CD14-positive monocyte (primary cell): Measurements from ENCODE around the gene GRIA1. TPM values are rescaled to one million over a fixed set of nuclear protein-coding genes. Genes with fewer than 3 reads are reported as not detected.

Experiments used
- DNase-seq, 3 donors: peaks; one replicate each; pipeline ENCODE4 v3.0.0-alpha.2; 2011 to 2022
- H2AFZ ChIP-seq: 2 replicates; pipeline ENCODE4 v1.6.0; 2012; ENCODE audit warnings: mild to moderate bottlenecking, low read depth, low read length, inconsistent platforms; ENCODE audit not compliant: insufficient read depth, poor library complexity, severe bottlenecking
- H3K27ac ChIP-seq, 2 donors: 1 replicate in 1 of 2; 2 replicates in 1 of 2; pipeline ENCODE4 v1.5.1; 2012 to 2013; ENCODE audit warnings: low read length in 2 of 2, control low read depth in 1 of 2, inconsistent platforms in 1 of 2, low read depth in 1 of 2, mild to moderate bottlenecking in 1 of 2
- H3K27me3 ChIP-seq, 2 donors: one replicate each; pipeline versions ENCODE4 v1.6.0 to v1.6.1; 2011 to 2013; ENCODE audit warnings: low read length in 2 of 2; ENCODE audit not compliant: control insufficient read depth in 2 of 2, insufficient read depth in 2 of 2
- H3K36me3 ChIP-seq, 2 donors: replicated peaks in 1 of 2; 1 replicate in 1 of 2; 2 replicates in 1 of 2; pipeline versions ENCODE4 v1.5.1 to v1.6.1; 2012 to 2013; ENCODE audit warnings: low read length in 2 of 2, control low read depth in 1 of 2, inconsistent platforms in 1 of 2, mild to moderate bottlenecking in 1 of 2; ENCODE audit not compliant: insufficient read depth in 2 of 2, control insufficient read depth in 1 of 2
- H3K4me1 ChIP-seq, 2 donors: 1 replicate in 1 of 2; 2 replicates in 1 of 2; pipeline versions ENCODE4 v1.5.1 to v1.6.1; 2012 to 2013; ENCODE audit warnings: low read length in 2 of 2, control low read depth in 1 of 2, inconsistent platforms in 1 of 2, mild to moderate bottlenecking in 1 of 2, moderate library complexity in 1 of 2; ENCODE audit not compliant: insufficient read depth in 2 of 2, control insufficient read depth in 1 of 2
- H3K4me2 ChIP-seq: replicated peaks from 2 replicates; pipeline ENCODE3; 2012; ENCODE audit warnings: low read length, moderate library complexity, mild to moderate bottlenecking; ENCODE audit not compliant: poor library complexity, severe bottlenecking; ENCODE audit errors: extremely low read depth
- H3K4me3 ChIP-seq, 3 experiments: fragments of 200-600 bp in 1 of 3; sonication (generic) in 1 of 3; replicated peaks in 1 of 3; 1 replicate in 2 of 3; 2 replicates in 1 of 3; pipeline ENCODE4 v1.5.1; 2011 to 2013; ENCODE audit warnings: low read length in 3 of 3, mild to moderate bottlenecking in 3 of 3, control low read depth in 2 of 3, low read depth in 2 of 3, inconsistent platforms in 1 of 3, moderate library complexity in 1 of 3
- H3K79me2 ChIP-seq: 2 replicates; pipeline ENCODE4 v1.6.0; 2012; ENCODE audit warnings: mild to moderate bottlenecking, control low read depth, inconsistent platforms, low read length, moderate library complexity; ENCODE audit not compliant: insufficient read depth
- H3K9ac ChIP-seq: 2 replicates; pipeline ENCODE4 v1.6.0; 2017; ENCODE audit warnings: low read length, mild to moderate bottlenecking; ENCODE audit not compliant: insufficient read depth, poor library complexity, severe bottlenecking
- H3K9me3 ChIP-seq, 2 donors: replicated peaks in 1 of 2; 1 replicate in 1 of 2; 2 replicates in 1 of 2; pipeline versions ENCODE4 v1.5.1 to v1.6.1; 2012 to 2013; ENCODE audit warnings: low read length in 2 of 2, control low read depth in 1 of 2; ENCODE audit not compliant: control insufficient read depth in 1 of 2, insufficient read depth in 1 of 2
- H4K20me1 ChIP-seq: 2 replicates; pipeline ENCODE4 v1.6.0; 2012; ENCODE audit warnings: mild to moderate bottlenecking, low read length, control low read depth, moderate library complexity; ENCODE audit not compliant: insufficient read depth
- H3K27ac Mint-ChIP-seq, 7 donors: one replicate each; pipeline ENCODE4 v1.8.0; 2020; ENCODE audit warnings: mild to moderate bottlenecking in 7 of 7, mixed read lengths in 7 of 7, moderate library complexity in 6 of 7, inconsistent platforms in 2 of 7
- H3K27me3 Mint-ChIP-seq, 3 donors: one replicate each; pipeline ENCODE4 v1.8.0; 2021 to 2022; ENCODE audit warnings: low read depth in 3 of 3, mild to moderate bottlenecking in 3 of 3, mixed read lengths in 3 of 3, moderate library complexity in 3 of 3, inconsistent platforms in 1 of 3
- H3K36me3 Mint-ChIP-seq, 2 donors: one replicate each; pipeline ENCODE4 v1.8.0; 2020; ENCODE audit warnings: mixed read lengths in 2 of 2, inconsistent platforms in 1 of 2, mild to moderate bottlenecking in 1 of 2
- H3K4me1 Mint-ChIP-seq: one replicate; pipeline ENCODE4 v1.8.0; 2020; ENCODE audit warnings: mild to moderate bottlenecking, mixed read lengths
- H3K4me3 Mint-ChIP-seq, 2 donors: one replicate each; pipeline ENCODE4 v1.8.0; 2020; ENCODE audit warnings: mild to moderate bottlenecking in 2 of 2, mixed read lengths in 2 of 2, moderate library complexity in 1 of 2
- H3K9me3 Mint-ChIP-seq, 7 donors: one replicate each; pipeline ENCODE4 v1.8.0; 2020 to 2022; ENCODE audit warnings: mixed read lengths in 7 of 7, mild to moderate bottlenecking in 6 of 7, moderate library complexity in 6 of 7, inconsistent platforms in 2 of 7
- WGBS: methylation state at CpG from one replicate; pipeline ENCODE4 v1.1.5; 2013; ENCODE audit warnings: missing lambda C conversion rate; ENCODE audit not compliant: insufficient coverage; 5-methylcytosine and 5-hydroxymethylcytosine counted together
- intact Hi-C, 2 donors: fragments of 100-400 bp; cut with micrococcal nuclease; formaldehyde crosslinking; loops; one replicate each; pipeline versions ENCODE4 v1.15.0 to v1.15.1; 2023
- polyA plus RNA-seq, 3 donors: library from polyadenylated mRNA; depleted of rRNA in 1 of 3; unstranded in 2 of 3; stranded (reverse) in 1 of 3; fragments of 300-500 nt in 2 of 3; fragments of >200 nt in 1 of 3; fragmentation: Illumina TruSeq in 2 of 3; gene quantifications; 1 replicate in 2 of 3; 2 replicates in 1 of 3; pipeline ENCODE4 v1.2.3, GENCODE V29; 2012 to 2021
- TF ChIP-seq, protein P1 (sequence below): fragments of 200-600 bp; IDR thresholded peaks from one replicate; pipeline ENCODE4 v1.8.0; 2022; ENCODE audit warnings: antibody characterized with exemption, mild to moderate bottlenecking

Gene GRIA1
- polyA plus RNA-seq, 3 donors, result not detected

DNA sequence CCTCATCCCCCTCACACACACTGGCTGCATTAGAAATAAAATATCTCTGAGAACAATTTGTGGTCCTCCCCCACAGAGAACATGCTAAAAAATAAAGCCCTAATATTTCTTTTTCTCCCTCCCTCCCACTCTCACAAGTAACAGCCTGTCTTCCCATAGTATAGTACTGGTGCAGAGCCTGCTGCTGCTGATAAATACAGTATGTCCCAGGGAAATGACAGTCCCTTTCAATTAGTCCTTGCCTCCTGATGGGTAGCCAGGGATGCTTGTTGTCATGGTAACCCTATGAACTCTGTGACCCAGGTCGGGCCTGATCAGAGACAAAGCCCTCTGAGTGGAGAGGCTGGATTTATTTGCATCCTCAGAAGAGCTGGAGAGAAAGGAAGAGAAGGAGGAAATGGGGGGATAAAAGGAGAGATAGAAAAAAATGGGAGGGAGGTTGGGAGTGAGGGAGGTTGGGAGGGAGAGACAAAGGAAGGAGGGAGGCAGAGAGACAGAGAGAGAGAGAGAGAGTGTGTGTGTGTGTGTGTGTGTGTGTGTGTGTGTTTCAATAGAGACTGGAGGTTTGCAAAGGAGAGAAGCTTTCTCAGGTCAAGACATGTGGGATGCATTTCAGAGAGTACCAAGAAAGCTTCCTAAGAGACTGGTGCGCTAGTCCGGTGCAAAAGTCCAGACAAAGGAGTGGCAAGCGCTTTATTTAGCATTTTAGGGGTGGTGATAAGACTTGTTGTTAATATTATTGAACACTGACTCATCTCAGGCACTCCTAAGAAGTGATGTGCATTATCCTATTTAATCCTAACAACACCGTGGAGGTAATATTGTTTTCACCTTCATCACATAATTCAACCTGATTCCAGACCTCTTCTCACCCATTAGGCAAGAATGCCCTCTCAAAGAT lies 287.5 kb downstream of the GRIA1 start:
- Histone ChIP-seq H3K9ac (no peak overlapping the region), H3K36me3 (no peaks in the 10 kb centered on the region), H3K27me3 (no peaks in the 10 kb centered on the region), H3K4me1 (no peaks in the 10 kb centered on the region), H4K20me1 (no peaks in the 10 kb centered on the region), H3K4me3 (no peak overlapping the region), H3K27ac (no peak overlapping the region), H3K79me2 (no peaks in the 10 kb centered on the region), H2AFZ (no peak overlapping the region), H3K4me2 (no peak overlapping the region), H3K9me3 (peaks cover 0 to 4% of the 10 kb centered on the region in 2 donors)
- H3K9me3 Mint-ChIP-seq, result peaks cover 0 to 15% (median 2%) of the 10 kb centered on the region in 7 donors
- H3K36me3 Mint-ChIP-seq, result no peaks in the 10 kb centered on the region
- DNase-seq, result no peak
- TF ChIP-seq, protein P1, sequence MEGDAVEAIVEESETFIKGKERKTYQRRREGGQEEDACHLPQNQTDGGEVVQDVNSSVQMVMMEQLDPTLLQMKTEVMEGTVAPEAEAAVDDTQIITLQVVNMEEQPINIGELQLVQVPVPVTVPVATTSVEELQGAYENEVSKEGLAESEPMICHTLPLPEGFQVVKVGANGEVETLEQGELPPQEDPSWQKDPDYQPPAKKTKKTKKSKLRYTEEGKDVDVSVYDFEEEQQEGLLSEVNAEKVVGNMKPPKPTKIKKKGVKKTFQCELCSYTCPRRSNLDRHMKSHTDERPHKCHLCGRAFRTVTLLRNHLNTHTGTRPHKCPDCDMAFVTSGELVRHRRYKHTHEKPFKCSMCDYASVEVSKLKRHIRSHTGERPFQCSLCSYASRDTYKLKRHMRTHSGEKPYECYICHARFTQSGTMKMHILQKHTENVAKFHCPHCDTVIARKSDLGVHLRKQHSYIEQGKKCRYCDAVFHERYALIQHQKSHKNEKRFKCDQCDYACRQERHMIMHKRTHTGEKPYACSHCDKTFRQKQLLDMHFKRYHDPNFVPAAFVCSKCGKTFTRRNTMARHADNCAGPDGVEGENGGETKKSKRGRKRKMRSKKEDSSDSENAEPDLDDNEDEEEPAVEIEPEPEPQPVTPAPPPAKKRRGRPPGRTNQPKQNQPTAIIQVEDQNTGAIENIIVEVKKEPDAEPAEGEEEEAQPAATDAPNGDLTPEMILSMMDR, result no peak
- intact Hi-C loops, result no loop called here
- 54% methylated on average over 1 of the region's 5 CpGs for WGBS
- no peaks in the 10 kb centered on the region for H3K27me3 Mint-ChIP-seq
- no peak overlapping the region for H3K4me3 Mint-ChIP-seq
- no peak overlapping the region for H3K27ac Mint-ChIP-seq
- H3K4me1 Mint-ChIP-seq, result no peaks in the 10 kb centered on the region

DNA sequence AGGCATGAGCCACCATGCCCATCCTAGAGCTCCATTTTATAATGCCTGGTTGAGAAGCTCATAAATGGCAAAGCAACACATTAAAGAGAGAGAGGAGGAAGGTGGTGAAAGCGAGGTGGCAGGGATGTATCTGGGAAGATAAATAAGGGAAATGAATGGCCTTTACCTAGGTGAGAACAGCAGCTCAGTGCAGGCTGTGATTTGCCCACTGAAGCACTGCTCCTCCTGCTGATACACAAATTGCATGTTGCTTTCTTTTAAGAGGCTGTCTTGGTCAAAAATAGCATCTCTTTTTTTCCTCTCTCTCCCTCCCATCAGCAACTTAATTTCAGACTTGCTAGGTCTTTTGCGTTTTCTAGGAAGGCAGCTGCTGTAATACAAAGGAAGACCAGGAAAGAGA lies 289.4 kb downstream of the GRIA1 start:
- DNase-seq, result no peak
- Histone ChIP-seq H3K27ac (no peak overlapping the region), H3K9me3 (peaks cover 0 to 4% of the 10 kb centered on the region in 2 donors), H3K4me2 (no peak overlapping the region), H2AFZ (no peak overlapping the region), H3K36me3 (no peaks in the 10 kb centered on the region), H3K4me3 (no peak overlapping the region), H3K4me1 (no peaks in the 10 kb centered on the region), H3K27me3 (no peaks in the 10 kb centered on the region), H4K20me1 (no peaks in the 10 kb centered on the region), H3K9ac (no peak overlapping the region), H3K79me2 (no peaks in the 10 kb centered on the region)
- no CpG with 5 or more reads among the region's 2 CpGs for WGBS
- intact Hi-C loops, result no loop called here
- no peaks in the 10 kb centered on the region for H3K36me3 Mint-ChIP-seq
- no peak overlapping the region for H3K4me3 Mint-ChIP-seq
- H3K9me3 Mint-ChIP-seq, result peaks cover 0 to 15% (median 2%) of the 10 kb centered on the region in 7 donors
- H3K27me3 Mint-ChIP-seq, result no peaks in the 10 kb centered on the region
- H3K4me1 Mint-ChIP-seq, result no peaks in the 10 kb centered on the region
- TF ChIP-seq, protein P1, result no peak
- no peak overlapping the region for H3K27ac Mint-ChIP-seq
